GM12891 (cell line): ENCODE results near the gene ARMH3.
"Not testable (repeated sequence)": the region's sequence is repeated elsewhere in the genome, so short reads cannot be mapped to it uniquely, and the experiment has no call there.

Experiments used
- DNase-seq: peaks from one replicate; pipeline ENCODE4 v3.0.0; 2011; ENCODE audit warnings: low spot score; ENCODE audit not compliant: insufficient read length
- FAIRE-seq: peaks from 2 replicates; lab custom pipeline; 2011; peaks lifted over from hg19 to GRCh38; lab: Jason Lieb, UNC
- PAX5 ChIP-seq: IDR thresholded peaks from 2 replicates; pipeline ENCODE4 v1.6.1; 2011; ENCODE audit warnings: low read length, moderate library complexity, mild to moderate bottlenecking; ENCODE audit not compliant: insufficient read depth, severe bottlenecking
- POLR2A ChIP-seq: IDR thresholded peaks from 2 replicates; pipeline ENCODE4 v1.6.1; 2011; ENCODE audit warnings: low read depth, low read length, control low read depth
- POLR2AphosphoS5 ChIP-seq: IDR thresholded peaks from 2 replicates; pipeline ENCODE4 v1.6.1; 2011; ENCODE audit warnings: low read depth, low read length, control low read depth
- POU2F2 ChIP-seq: IDR thresholded peaks from 2 replicates; pipeline ENCODE4 v1.6.1; 2011; ENCODE audit warnings: low read depth, mild to moderate bottlenecking, control low read depth, low read length, moderate library complexity
- SPI1 ChIP-seq: IDR thresholded peaks from 2 replicates; pipeline ENCODE4 v1.6.1; 2011; ENCODE audit warnings: low read depth, low read length, control low read depth
- TAF1 ChIP-seq: IDR thresholded peaks from 2 replicates; pipeline ENCODE4 v1.6.1; 2011; ENCODE audit warnings: low read depth, low read length, control low read depth

The ARMH3 gene

GRCh38 chr10:102045292-102045691, 10.7 kb downstream of the ARMH3 start:
- no peak for TF ChIP-seq TAF1
- TF ChIP-seq POLR2A, result no peak
- no peak for TF ChIP-seq POLR2AphosphoS5
- no peak for TF ChIP-seq SPI1
- TF ChIP-seq POU2F2, result no peak
- no peak for TF ChIP-seq PAX5
- no peak for DNase-seq
- no peak for FAIRE-seq

GRCh38 chr10:102040305-102041050, 15.5 kb downstream of the ARMH3 start:
- FAIRE-seq, result peak; percentile 35
- DNase-seq, result no peak
- no peak for TF ChIP-seq TAF1
- no peak for TF ChIP-seq POLR2A
- TF ChIP-seq POLR2AphosphoS5, result no peak
- TF ChIP-seq PAX5, result no peak
- TF ChIP-seq POU2F2, result no peak
- no peak for TF ChIP-seq SPI1

GRCh38 chr10:102038410-102038809, 17.6 kb downstream of the ARMH3 start:
- FAIRE-seq, result no peak
- no peak for TF ChIP-seq POU2F2
- no peak for TF ChIP-seq TAF1
- TF ChIP-seq SPI1, result no peak
- DNase-seq, result no peak

GRCh38 chr10:102035807-102036206, 20.2 kb downstream of the ARMH3 start:
- not testable (repeated sequence) for FAIRE-seq

GRCh38 chr10:102033787-102034186, 22.2 kb downstream of the ARMH3 start:
- FAIRE-seq (no peak), DNase-seq (no peak)

More at GRCh38 chr10:102035807-102036206, 20.2 kb downstream of the ARMH3 start:
- not testable (repeated sequence) for DNase-seq

GRCh38 chr10:102027261-102027660, 28.7 kb downstream of the ARMH3 start:
- DNase-seq (no peak), FAIRE-seq (no peak)
- TF ChIP-seq POLR2AphosphoS5 (no peak), SPI1 (no peak), POLR2A (no peak), PAX5 (no peak), TAF1 (no peak), POU2F2 (no peak)

More at GRCh38 chr10:102033787-102034186, 22.2 kb downstream of the ARMH3 start:
- TF ChIP-seq POLR2A (no peak), TAF1 (no peak), POLR2AphosphoS5 (no peak), PAX5 (no peak), SPI1 (no peak), POU2F2 (no peak)

GRCh38 chr10:102024799-102025198, 31.2 kb downstream of the ARMH3 start:
- no peak for TF ChIP-seq SPI1
- no peak for TF ChIP-seq POLR2AphosphoS5
- no peak for TF ChIP-seq POU2F2
- TF ChIP-seq POLR2A, result no peak
- TF ChIP-seq PAX5, result no peak
- no peak for TF ChIP-seq TAF1
- FAIRE-seq (no peak), DNase-seq (no peak)

GRCh38 chr10:102020938-102021337, 35.0 kb downstream of the ARMH3 start:
- TF ChIP-seq SPI1, result no peak
- TF ChIP-seq POLR2AphosphoS5, result no peak
- TF ChIP-seq POLR2A, result no peak
- no peak for TF ChIP-seq POU2F2
- TF ChIP-seq TAF1, result no peak
- TF ChIP-seq PAX5, result no peak
- no peak for FAIRE-seq
- DNase-seq, result no peak

GRCh38 chr10:102017295-102017694, 38.7 kb downstream of the ARMH3 start:
- TF ChIP-seq POLR2AphosphoS5 (no peak), SPI1 (no peak)
- no peak for FAIRE-seq
- no peak for DNase-seq

- TF ChIP-seq POLR2AphosphoS5 (no peak), POU2F2 (no peak), TAF1 (no peak), PAX5 (no peak), POLR2A (no peak)
- FAIRE-seq (no peak), DNase-seq (no peak)
Observed at GRCh38 chr10:102016416-102016815, 39.6 kb downstream of the ARMH3 start.
